Gastrocnemius medialis (tissue), 4 donors: ENCODE data around the gene GFY. TPM values are rescaled to one million over a fixed set of nuclear protein-coding genes. Genes with fewer than 3 reads are reported as not detected.

Source experiments
- ATAC-seq, 2 donors: fragments of 150-250 bp; one replicate each; pipeline ENCODE4 v1.9.1; 2016
- DNase-seq, 2 donors: peaks; one replicate each; pipeline ENCODE4 v3.0.0-alpha.2; 2019
- H3K27ac ChIP-seq, 4 donors: fragments of 200-600 bp; sonication (generic); 1 replicate in 1 of 4; 2 replicates in 3 of 4; pipeline ENCODE4 v1.5.1; 2016 to 2018; ENCODE audit warnings: mild to moderate bottlenecking in 2 of 4, moderate library complexity in 1 of 4
- H3K27me3 ChIP-seq, 3 donors: fragments of 200-600 bp; sonication (generic) in 2 of 3; 1 replicate in 1 of 3; 2 replicates in 2 of 3; pipeline versions ENCODE4 v1.5.1 to v1.6.0; 2016 to 2019; ENCODE audit warnings: mild to moderate bottlenecking in 1 of 3, moderate library complexity in 1 of 3
- H3K36me3 ChIP-seq, 2 donors: fragments of 200-600 bp; sonication (generic) in 1 of 2; one replicate each; pipeline ENCODE4 v1.5.1; 2017 to 2018
- H3K4me1 ChIP-seq, 2 donors: fragments of 200-600 bp; sonication (generic) in 1 of 2; one replicate each; pipeline ENCODE4 v1.5.1; 2016 to 2017; ENCODE audit warnings: mild to moderate bottlenecking in 2 of 2
- H3K4me3 ChIP-seq, 4 donors: fragments of 200-600 bp; sonication (generic) in 3 of 4; 1 replicate in 1 of 4; 2 replicates in 3 of 4; pipeline ENCODE4 v1.5.1; 2016 to 2019; ENCODE audit warnings: mild to moderate bottlenecking in 2 of 4
- H3K9me3 ChIP-seq, 3 donors: fragments of 200-600 bp; sonication (generic) in 2 of 3; 1 replicate in 1 of 3; 2 replicates in 2 of 3; pipeline ENCODE4 v1.5.1; 2016 to 2019
- POLR2A ChIP-seq, 2 donors: fragments of 450-650 bp; IDR thresholded peaks; one replicate each; pipeline ENCODE4 v1.6.1; 2017; ENCODE audit warnings: antibody characterized with exemption in 2 of 2, mild to moderate bottlenecking in 2 of 2, moderate library complexity in 2 of 2
- in situ Hi-C, 4 donors: fragments of 200-750 bp; cut with MboI; loops; one replicate each; pipeline versions ENCODE4 v1.15.0 to v1.8.0; 2017; ENCODE audit warnings: low sequenced_read_pairs in 4 of 4
- intact Hi-C: fragments of 100-400 bp; cut with DNase I; formaldehyde crosslinking; loops from one replicate; pipeline ENCODE4 v1.15.1; 2023; ENCODE audit warnings: low total_unique reads
- total RNA-seq, 4 donors: library from RNA; depleted of rRNA; stranded (reverse); fragments of >200 nt; gene quantifications; one replicate each; pipeline versions ENCODE4 v1.1.0 to v1.2.3, GENCODE V29; 2016
- TF ChIP-seq, protein P1 (sequence below), 5 experiments: fragments of 450-650 bp in 3 of 5; fragments of 200-600 bp in 2 of 5; sonication (generic) in 2 of 5; IDR thresholded peaks in 4 of 5; conservative IDR thresholded peaks in 1 of 5; 1 replicate in 4 of 5; 2 replicates in 1 of 5; pipeline ENCODE4 v1.5.1; 2016 to 2019; ENCODE audit warnings: antibody characterized with exemption in 5 of 5, mild to moderate bottlenecking in 3 of 5, moderate library complexity in 3 of 5

GFY gene, protein sequence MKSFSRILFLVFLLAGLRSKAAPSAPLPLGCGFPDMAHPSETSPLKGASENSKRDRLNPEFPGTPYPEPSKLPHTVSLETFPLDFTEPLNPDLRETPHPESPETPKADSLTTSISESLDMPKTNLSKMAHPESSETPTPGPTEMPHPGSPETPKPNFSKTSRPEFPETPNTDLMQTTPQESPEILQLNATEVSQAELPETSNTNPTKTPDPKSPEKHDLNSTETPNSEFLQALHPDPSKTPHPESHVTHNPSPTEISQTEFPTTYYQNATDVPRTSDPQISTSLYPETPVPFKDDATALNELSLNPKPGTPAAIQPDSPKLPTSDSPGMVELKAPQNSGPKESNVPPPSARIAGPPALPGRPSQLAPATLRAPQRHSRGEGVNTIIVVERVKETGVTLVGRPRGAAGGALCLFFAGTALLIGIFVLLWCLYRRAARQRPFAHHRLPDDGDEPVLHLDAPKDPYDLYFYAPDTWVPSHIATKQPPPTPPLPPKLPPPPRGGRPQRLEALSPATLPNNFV
- not detected for total RNA-seq

GRCh38 chr19:49425178-49425577, at the start of gene GFY:
TSS of gene GFY (plus strand) at chr19:49425388. CDS start at chr19:49426431, 1,043 bp downstream.
- intact Hi-C loops (no loop called here), in situ Hi-C loops (no loop called here)
- ATAC-seq, result no peak
- TF ChIP-seq, protein P1, sequence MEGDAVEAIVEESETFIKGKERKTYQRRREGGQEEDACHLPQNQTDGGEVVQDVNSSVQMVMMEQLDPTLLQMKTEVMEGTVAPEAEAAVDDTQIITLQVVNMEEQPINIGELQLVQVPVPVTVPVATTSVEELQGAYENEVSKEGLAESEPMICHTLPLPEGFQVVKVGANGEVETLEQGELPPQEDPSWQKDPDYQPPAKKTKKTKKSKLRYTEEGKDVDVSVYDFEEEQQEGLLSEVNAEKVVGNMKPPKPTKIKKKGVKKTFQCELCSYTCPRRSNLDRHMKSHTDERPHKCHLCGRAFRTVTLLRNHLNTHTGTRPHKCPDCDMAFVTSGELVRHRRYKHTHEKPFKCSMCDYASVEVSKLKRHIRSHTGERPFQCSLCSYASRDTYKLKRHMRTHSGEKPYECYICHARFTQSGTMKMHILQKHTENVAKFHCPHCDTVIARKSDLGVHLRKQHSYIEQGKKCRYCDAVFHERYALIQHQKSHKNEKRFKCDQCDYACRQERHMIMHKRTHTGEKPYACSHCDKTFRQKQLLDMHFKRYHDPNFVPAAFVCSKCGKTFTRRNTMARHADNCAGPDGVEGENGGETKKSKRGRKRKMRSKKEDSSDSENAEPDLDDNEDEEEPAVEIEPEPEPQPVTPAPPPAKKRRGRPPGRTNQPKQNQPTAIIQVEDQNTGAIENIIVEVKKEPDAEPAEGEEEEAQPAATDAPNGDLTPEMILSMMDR (IDR thresholded peaks at IDR 0.05 in 4 of 5, conservative IDR thresholded peaks at IDR 0.05 in 1 of 5), result no peak
- TF ChIP-seq POLR2A (IDR thresholded peaks at IDR 0.05), result no peak
- no peaks in the 10 kb centered on the region for H3K9me3 ChIP-seq
- no peak for DNase-seq
- H3K4me1 ChIP-seq, result peaks cover 13 to 29% of the 10 kb centered on the region in 2 donors
- peaks cover 91 to 99% (median 94%) of the 10 kb centered on the region in 3 donors for H3K27me3 ChIP-seq
- H3K27ac ChIP-seq, result no peak within 1 kb of the TSS
- H3K36me3 ChIP-seq, result no peaks in the 10 kb centered on the region
- H3K4me3 ChIP-seq, result no peak within 1 kb of the TSS

- TF ChIP-seq, protein P1 (IDR thresholded peaks at IDR 0.05 in 4 of 5, conservative IDR thresholded peaks at IDR 0.05 in 1 of 5), result no peak
- no peak for TF ChIP-seq POLR2A (IDR thresholded peaks at IDR 0.05)
- no peak overlapping the region for H3K4me3 ChIP-seq
- no peaks in the 10 kb centered on the region for H3K36me3 ChIP-seq
- H3K27me3 ChIP-seq, result peaks cover 0 to 17% (median 7%) of the 10 kb centered on the region in 3 donors
- H3K27ac ChIP-seq, result no peak overlapping the region
- intact Hi-C loops (no loop called here), in situ Hi-C loops (loop anchor here in 1 of 4 donors (25.0 kb wide), 1 partner anchor 159 kb away; the partner anchor contains the start of gene RCN3)
- no peak for DNase-seq
- peaks cover 0 to 10% (median 0%) of the 10 kb centered on the region in 3 donors for H3K9me3 ChIP-seq
- H3K4me1 ChIP-seq, result no peaks in the 10 kb centered on the region
- ATAC-seq, result no peak
Observed at GRCh38 chr19:49378512-49378911, 46.7 kb upstream of the GFY start.

- Histone ChIP-seq H3K27me3 (peaks cover 0 to 24% (median 7%) of the 10 kb centered on the region in 3 donors), H3K27ac (no peak overlapping the region), H3K4me3 (no peak overlapping the region), H3K36me3 (no peaks in the 10 kb centered on the region), H3K4me1 (no peaks in the 10 kb centered on the region), H3K9me3 (peaks cover 0 to 10% (median 0%) of the 10 kb centered on the region in 3 donors)
- in situ Hi-C loops (loop anchor here in 2 of 4 donors (10.0 to 25.0 kb wide), 2 partner anchors 64 to 157 kb away; partner anchors contain the start of genes RCN3 (in 1 of the 2) and SLC17A7 (in 1 of the 2)), intact Hi-C loops (no loop called here)
- no peak for TF ChIP-seq POLR2A (IDR thresholded peaks at IDR 0.05)
- TF ChIP-seq, protein P1 (IDR thresholded peaks at IDR 0.05 in 4 of 5, conservative IDR thresholded peaks at IDR 0.05 in 1 of 5), result no peak
- DNase-seq (no peak), ATAC-seq (no peak)
Observed at GRCh38 chr19:49380391-49380790, 44.8 kb upstream of the GFY start.

DNA sequence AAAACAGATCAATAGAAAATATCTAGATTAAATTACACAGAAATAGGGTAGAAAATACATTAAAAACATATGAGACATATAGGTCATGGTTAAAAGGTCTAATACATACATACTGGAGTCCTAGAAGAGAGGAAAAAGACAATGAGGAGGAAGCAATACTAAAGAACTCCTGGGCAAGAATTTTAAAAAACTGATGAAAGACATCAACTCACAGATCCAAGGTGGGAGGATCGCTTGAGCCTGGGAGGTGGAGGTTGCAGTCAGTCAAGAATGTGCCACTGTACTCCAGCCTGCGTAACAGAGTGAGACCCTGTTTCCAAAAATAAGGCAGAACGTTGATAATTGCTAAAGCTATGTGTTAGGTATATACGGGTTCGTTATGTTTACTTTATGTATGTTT, 42.5 kb upstream of the GFY start:
- H3K27me3 ChIP-seq, result peaks cover 0 to 24% (median 7%) of the 10 kb centered on the region in 3 donors
- in situ Hi-C loops (loop anchor here in 2 of 4 donors (10.0 to 25.0 kb wide), 2 partner anchors 62 to 155 kb away; partner anchors contain the start of genes RCN3 (in 1 of the 2) and SLC17A7 (in 1 of the 2)), intact Hi-C loops (no loop called here)
- peaks cover 0 to 10% (median 0%) of the 10 kb centered on the region in 3 donors for H3K9me3 ChIP-seq
- no peak overlapping the region for H3K4me3 ChIP-seq
- DNase-seq (no peak), ATAC-seq (no peak)
- TF ChIP-seq, protein P1 (IDR thresholded peaks at IDR 0.05 in 4 of 5, conservative IDR thresholded peaks at IDR 0.05 in 1 of 5), result no peak
- no peak overlapping the region for H3K27ac ChIP-seq
- H3K36me3 ChIP-seq, result no peaks in the 10 kb centered on the region
- no peaks in the 10 kb centered on the region for H3K4me1 ChIP-seq
